DMS53 treated with DMSO at 0.1 percent for 48 hours (cell line): Measurements from ENCODE around the gene SNTG2.
"Not testable (repeated sequence)": the region's sequence is repeated elsewhere in the genome, so short reads cannot be mapped to it uniquely, and the experiment has no call there.

Experiments used
- DNase-seq: peaks from one replicate; lab custom pipeline; 2025; ENCODE audit not compliant: unreplicated experiment; lab: John Stamatoyannopoulos, UW

SNTG2 gene

GRCh38 chr2:1405124-1405523 lies 454.5 kb downstream of the SNTG2 start:
- DNase-seq: no peak

DNA sequence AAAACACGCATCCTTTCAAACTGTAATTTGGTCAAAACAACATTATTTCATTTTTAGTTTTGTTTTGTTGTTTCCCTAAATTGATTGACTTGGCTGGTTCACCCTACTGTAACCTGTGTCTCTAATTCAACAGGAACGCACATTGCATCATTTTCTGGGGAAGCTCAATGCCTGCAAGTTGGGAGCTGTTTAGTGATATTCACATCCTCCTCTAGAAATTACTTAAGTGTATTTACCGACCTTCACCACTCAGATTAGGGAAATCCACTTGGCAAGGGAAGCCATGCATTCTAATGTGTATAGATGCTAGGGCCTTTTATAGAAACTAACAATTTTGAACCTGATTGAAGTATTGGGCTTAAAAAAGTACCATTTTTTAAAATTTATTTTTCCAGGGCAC lies 455.3 kb downstream of the SNTG2 start:
- no peak for DNase-seq

- no peak for DNase-seq
Measured at GRCh38 chr2:1406434-1406833, 455.8 kb downstream of the SNTG2 start.

GRCh38 chr2:1407950-1408675 lies 457.5 kb downstream of the SNTG2 start:
- DNase-seq: no peak

GRCh38 chr2:1413156-1413710 lies 462.6 kb downstream of the SNTG2 start, which contains the start of gene TPO:
TPO (plus strand) TSS chr2:1413463; CDS start chr2:1414409, 946 bp downstream.
- DNase-seq: no peak

DNA sequence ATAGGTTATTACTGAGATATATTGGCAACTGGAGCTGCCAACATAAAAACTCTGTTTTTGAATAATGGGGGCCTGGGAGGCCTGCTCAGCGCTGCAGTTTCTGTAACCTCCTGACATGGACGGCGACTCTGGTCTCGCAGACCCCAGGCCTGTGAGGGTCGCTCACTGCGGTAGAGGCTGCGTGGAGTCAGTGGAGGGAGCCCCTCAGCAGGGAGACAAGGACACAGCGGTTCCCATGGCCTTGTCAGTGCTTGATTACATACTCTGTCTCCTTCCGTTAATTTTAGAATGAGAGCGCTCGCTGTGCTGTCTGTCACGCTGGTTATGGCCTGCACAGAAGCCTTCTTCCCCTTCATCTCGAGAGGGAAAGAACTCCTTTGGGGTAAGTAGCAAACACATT lies 463.5 kb downstream of the SNTG2 start:
- DNase-seq: no peak

DNA sequence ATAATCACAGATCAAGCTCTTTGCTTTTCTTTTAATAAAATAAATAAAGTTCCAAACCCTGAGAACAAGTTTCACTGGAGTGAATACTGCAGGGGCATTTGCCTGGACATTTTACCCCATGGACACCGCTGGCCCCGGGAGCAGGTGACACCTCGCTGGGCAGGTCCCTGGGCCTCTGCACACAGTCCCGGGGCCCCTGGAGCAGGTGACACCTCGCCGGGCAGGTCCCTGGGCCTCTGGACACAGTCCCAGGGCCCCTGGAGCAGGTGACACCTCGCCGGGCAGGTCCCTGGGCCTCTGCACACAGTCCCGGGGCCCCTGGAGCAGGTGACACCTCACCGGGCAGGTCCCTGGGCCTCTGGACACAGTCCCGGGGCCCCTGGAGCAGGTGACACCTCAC lies 464.3 kb downstream of the SNTG2 start:
- DNase-seq: not testable (repeated sequence)

DNA sequence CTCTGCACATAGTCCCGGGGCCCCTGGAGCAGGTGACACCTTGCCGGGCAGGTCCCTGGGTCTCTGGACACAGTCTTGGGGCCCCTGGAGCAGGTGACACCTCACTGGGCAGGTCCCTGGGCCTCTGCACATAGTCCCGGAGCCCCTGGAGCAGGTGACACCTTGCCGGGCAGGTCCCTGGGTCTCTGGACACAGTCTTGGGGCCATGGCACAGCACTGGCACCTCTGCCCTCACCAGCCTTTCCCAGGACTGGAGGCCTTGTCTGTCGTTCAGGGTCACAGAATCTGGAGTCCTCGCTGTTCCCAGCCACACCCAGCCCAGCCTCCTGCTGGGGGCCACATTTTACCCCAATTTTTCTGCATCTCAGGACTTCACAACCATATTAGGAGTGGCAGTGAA lies 464.9 kb downstream of the SNTG2 start:
- DNase-seq: no peak
